DMS 273 treated with DMSO at 0.1 percent for 48 hours (cell line): ENCODE measurements around the gene ABL1.

Source experiments
- DNase-seq: peaks from one replicate; lab custom pipeline; 2025; lab: John Stamatoyannopoulos, UW

Gene ABL1

DNA sequence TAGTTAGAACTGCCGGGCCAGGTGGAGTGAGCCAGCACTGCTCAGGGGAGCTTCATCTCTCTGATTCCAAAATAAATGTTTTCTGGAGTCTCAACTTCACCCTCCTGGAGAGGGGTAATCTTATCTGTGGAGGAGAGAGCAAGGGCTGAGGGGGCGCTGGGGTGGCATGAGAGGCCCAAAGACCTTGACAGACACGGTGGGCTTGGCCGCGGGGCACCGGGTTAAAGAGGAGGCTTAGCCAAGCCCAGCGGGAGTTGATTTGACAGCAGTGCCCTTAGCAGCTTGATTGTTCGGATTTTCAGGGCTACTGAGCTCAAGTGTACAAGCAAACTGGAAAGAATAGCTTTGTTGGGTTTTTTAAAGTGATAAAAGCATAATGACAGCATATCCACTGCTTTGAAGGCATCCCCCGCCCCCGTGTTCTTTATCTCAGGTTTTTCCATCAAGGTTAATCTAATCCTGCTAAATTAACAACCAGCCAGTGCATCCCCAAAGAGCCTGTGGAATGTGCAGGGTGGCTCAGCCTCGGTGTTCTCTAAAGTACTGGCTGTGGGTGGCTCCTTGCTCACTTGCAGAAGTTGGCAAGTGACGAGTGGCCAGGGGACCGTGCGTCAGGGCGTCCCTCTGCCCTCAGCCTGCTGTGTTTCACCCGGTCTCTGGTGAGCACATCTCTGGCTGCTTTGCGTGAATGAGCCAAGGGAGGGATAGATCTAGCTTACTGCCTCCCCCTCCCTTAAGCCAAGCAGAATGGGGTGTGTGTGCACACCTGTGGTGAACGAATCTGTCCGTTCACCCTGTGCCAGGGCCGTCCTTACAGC, 56.0 kb downstream of the ABL1 start:
- no peak for DNase-seq

DNA sequence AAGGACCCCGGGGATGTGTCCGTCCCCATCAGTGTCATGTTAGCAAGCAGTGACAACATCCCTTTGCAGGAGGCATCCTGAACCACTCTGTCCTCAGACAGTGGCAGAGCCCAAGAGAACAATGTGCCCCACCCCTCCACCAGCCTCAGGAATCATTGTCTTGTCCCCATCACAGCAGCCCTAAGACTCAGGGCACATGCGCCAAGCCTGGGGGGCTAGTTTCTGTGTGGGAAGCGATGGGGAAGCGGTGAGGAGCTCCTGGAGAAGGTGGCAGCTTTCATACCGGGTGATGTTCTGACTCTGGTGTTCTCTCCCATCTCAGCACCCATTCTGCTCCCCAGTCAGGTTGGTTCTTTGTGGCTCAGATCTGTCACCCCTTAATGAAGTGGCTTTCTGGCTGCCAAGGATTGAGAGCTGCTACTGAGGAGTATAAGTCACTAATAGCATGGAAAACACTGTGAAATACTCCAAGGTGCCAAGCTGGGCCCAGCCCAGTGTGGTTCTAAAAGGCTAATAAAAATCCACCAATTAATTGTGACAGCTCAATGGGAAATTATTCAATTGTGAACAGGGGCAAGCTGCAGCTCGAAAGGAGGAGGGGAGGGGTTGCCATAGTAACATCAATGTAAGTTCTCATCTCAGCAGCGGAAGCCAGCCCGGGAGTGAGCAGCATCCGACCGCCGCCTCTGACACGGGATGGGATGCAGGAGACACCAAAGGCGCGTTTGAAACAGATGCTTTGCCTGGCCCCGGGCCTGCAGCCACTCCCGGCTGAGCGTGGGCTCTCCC, 56.8 kb downstream of the ABL1 start:
- no peak for DNase-seq

DNA sequence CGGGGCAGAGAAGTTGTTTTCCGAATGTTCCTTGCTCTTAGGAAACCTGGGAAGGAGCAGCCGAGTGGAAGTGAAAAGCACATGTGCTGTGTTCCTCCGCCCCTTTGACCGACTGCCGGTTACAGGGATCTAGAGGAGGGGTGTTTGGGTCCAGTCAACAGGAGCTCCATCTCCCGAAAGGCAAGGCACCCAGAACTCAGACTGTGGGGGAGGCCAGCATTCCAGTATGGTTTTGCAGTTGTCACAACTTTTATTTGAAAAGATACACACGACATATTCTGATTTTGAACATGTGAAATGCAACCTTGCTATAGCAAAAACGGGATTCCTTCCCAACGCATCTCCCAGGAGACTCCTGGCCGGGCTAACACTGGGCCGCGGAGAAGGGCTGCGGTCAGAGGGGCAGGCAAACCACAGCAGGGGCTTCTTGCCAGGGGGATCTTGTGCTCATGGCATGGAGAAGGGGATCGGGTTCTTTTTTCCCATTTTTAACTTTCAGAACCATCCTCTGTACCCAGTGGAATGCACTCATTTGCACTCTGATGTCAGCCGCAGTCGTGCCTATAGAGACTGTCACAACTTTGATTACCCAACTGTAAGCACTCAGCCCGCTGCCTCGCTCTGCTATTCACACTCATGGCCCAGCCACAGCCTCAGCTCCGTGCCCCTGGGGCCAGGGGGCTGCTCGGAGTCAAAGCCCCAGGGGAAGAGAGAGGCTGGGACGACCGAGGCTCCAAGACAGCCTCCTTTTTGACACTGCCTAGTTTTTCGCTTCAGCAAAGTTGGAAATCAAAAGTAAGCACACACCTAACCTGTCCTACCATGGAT, 57.6 kb downstream of the ABL1 start:
- no peak for DNase-seq

DNA sequence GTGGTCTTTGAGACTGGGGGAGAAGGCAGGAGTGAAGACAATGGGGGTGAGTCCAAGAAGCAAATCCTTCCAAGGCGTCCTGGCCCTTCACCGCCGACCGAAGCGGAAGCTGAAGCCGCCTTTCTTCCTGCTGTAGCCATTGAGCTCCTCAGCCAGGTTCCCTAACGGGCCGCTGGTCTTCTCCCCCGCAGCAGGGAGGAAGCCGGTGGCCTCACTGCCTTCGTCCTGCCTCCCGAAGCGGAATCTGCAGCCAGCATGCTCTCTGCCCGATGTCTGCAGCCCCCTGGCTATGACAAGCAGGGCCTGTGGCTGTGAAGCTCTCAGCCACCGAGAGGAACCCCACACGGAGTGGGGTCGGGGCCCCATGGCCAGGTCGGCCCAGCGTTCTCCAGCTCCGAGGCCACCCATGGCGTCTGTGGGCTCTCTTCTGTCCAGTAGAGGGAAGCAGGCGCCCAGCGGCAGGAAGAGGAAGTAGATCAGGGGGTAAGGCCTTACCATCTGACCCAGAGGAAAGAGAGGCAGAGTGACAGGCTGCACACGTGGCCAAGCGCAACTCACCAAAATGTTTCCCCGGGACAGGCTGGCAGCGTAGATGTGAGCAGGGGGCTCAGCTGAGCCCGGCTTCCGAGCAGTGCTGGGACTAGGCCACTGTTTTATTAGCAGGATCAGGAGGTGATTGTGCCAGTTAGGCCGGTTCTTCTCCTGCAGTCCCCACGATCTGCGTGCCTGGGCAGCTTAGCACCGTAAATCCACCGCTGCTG, 58.5 kb downstream of the ABL1 start:
- DNase-seq = no peak

DNA sequence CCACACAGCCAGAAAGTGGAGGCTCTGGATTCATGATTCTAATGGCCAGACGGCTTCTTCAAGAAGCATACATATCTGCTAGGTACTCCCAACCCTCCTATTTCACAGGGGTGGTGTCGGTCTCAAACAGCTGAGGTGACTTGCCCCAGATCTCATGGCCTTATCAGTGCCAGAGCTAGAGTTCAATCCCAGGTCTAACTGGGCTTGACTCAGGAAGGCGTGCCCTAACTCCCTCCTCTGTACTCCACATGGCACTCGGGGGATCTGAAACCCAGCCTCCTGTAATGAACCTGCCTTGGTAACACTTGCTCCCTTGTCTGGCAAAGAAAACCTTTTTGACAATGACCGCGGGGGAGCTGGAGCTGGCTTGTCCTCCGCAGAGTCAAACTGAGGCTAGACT, 59.5 kb downstream of the ABL1 start:
- DNase-seq = no peak

DNA sequence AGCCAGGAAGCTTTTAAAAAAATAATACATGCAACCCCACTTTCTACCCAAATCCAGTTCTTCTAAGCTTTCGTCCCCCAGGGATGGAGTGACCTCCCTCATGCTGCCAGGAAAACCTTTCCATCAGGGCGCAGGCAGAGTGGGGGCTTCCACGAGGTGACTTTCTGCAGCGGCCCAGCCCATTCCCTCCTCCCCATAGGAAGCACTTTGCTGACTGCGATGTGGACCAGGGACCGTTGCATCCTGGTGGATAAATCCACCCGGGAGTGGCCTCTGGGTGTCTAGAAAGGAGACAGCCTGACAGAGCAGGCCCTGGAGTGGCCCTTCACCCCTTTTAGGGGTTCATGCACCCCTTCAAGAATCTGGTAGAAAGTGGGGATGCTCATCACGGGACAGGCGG, 60.0 kb downstream of the ABL1 start:
- DNase-seq = no peak

DNA sequence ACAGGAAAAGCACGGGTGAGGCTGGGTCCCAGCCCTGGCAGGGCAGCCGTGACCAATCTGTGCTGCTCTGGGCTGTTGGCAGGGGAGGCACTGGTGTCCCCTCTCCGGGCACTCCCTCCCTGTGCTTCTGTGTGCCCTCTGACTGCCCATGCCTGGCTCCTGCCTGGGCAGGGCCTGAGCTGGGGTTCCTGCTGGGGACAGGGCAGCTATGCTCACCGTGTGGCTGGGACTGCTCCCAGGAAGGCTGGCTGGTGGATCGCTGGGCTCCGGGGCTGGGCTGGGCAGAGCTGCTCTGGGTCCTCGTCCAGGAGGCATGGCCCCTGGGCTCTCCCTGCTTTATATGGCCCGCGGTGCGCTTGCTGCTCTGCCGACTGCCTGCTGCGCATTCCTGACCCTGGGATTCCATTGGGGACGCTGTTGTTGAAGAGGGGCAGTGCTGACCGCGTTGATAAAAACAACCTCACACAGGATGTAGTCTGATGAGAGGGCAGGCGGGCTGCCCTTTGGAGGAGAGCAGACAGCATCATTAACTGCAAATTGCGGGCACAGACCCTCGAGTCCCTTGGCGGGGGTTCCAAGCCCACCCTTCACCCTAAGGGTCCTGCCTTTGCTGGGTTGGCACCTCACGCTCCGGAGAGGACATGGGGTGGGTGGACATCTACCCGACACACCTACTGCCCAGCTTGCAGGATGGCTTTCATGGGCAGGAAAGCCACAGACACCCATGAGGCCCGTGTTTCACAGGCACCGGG, 60.6 kb downstream of the ABL1 start:
- no peak for DNase-seq

DNA sequence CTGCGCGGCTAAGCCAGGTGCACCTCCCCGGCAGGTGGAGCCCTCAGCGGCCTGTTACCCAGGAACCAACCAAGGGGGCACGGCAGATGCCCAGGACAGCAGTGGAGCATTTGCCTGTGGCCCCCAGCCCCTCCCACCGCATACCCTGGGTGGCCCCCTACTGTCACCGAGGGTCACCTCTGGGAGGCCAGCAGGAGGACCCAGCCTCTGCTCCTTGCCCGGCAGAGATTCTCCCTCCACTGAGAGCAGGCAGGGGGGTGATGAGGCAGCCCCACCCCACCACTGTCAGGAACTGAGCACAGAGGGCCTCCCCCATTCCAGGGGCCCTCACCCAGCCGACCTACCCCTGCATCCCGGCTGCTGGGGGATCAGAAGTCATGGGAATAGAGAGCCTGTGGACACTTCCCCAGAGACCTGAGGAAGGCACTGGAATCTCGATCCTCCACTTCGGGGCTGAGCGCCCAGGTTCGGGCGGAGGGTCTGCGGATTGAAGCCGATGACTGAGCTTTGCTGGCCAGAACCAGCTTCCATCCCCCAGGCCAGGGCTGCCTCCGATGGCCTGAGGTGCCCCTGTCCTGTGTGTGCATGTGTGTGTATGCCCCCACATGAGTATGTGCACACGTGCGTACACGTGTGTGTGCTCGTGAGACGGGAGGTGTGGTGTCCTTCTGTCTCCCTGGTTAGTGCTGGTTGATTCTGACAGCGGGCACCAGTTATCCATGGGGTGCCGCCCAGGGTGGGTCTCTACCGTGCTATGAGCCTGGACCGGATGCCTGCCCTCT, 61.4 kb downstream of the ABL1 start, which contains the start of gene QRFP:
QRFP (minus strand) TSS at position 580 of the 782 bp plus-strand sequence. CDS start 2,974 bp downstream, outside the sequence.
- no peak for DNase-seq

DNA sequence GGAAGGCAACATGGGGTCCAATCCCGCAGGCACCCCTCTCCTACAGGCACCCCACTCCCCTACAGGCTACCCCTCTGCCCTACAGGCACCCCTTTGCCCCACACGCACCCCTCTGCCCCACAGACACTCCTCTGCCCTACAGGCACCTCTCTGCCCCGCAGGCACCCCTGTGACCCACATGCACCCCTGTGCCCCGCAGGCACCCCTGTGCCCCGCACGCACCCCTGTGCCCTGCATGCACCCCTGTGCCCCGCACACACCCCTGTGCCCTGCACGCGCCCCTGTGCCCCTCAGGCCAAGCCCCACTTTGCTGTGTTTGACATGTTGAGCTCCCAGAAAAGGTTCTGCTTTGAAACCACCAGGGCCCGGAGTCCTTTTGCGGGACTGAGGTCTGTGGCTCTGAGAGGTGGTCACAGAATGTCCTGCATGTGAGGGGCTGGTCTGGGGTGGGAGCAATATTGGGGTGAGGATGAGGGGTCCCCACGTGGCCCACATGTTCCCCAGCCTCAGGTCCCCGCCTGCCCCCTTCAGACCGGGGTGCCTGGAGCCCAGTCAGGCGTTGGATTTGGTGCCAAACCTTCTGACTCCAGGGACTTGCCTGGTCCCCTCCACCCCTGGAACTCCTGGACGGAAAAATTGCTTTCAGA, 62.2 kb downstream of the ABL1 start:
- DNase-seq = no peak

DNA sequence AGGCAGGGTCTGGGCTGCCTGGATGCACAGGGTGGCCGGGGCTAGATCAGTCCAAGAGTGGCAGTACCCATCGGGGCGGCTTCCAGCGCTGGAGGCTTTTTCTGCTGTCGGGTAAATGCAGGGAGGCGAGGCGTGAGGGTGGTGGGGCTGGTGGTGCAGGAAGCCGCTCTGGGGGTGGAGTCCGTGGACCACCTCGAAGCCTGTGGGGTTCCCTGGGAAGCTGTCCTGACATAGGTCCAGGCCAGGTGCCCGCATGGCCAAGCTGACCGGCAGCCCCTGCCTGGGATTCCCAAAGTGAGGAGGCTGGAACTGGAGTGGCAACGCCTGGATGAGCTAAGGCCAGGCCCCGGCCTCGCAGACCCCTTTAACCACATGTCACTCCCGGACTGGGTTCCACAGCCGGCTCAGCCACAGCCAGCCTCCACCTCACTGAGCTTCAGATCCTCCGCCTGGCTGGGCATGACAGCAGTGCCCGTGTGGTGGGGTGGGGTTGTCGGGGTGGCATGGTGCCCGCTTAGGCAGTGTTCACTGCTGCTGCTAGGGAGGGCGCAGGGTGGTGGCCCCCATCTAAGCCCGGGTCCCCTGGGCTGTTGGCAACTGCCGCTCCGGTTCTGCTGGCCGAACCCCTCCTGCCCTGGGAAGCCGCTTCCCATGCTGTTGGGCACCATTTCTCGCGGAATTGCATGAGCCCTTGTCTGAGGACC, 62.9 kb downstream of the ABL1 start:
- DNase-seq = no peak

DNA sequence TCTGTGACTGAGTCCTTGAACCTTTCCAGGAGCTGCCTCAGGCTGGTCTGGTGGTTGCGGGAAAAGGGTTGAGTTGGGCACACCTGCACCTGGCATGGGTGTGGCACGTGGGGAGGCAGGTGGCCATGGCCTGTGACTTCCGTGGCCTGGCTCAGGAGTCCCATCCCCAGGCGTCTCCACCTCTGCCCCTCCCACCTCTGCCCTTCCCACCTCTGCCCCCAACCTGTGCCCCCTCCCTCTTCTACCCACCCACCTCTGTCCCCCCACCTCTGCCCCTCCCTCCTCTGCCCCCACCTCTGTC, 63.4 kb downstream of the ABL1 start:
- no peak for DNase-seq

DNA sequence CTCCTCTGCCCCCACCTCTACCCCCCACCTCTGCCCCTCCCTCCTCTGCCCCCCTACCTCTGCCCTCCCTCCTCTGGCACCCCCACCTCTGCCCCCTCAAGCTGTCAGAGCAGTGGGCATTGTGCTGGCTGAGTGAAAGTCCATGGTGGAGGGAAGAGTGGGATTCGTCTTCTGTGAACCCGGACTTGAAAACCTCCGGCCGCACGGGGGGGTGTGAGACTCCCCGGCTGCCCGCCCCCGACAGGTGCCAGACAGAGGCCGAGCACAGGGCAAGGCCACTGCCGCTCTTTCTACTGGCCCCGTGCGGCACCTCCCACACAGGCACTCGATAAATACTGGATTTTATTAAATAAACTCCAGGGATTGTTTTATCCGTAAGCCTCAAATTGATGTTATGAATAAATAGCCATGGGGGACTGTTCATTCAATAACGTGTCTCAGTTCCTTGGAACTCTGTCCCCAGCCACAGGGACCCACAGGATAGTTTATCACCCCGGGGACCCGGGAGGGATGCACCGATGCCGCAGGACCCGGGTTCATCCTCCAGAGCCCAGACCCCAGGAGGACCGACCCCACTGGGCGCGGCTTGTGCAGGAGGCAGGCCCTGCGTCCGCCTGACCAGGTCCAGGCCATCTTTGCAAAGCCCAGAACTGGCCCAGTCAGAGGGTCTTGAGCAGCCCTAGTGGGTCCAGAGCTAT, 64.1 kb downstream of the ABL1 start:
- no peak for DNase-seq

DNA sequence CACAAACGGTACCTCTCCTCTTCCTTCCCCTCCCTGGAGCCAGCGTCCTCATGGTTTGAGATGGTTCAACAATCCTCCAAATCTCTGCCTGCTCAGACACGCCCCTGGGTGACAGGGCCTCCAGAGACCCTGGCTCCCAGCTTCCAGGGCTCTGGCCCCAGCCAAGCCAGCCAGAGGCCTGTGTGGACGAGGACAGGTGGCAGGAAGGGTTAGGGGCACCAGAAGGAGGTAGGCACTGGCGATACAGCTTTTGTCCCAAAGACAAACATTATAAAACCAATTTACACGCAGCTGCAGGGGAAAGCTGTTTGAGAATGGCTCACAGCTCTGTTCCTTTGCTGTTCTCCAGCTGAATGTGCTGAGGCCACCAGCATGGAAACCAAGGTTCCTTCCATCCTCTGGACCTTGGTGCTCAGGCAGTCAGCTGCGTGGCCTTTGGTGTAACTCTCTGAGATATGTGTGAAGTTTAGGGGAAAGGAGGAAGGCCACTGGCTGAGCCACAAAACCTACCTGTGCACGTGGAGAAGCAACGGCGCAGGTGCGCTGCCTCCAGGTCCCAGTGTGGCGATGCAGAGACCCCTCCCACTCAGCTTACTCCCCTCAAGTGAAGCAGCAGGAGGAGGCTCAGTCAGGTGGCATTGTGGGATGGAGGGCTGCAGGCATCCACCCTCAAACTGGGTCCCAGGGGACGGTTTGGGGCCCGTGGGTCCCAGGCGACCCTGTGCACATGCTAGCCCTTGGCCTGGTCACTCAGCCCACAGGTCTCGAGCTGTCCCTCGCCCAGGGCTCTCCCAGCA, 65.8 kb downstream of the ABL1 start:
- DNase-seq = no peak

DNA sequence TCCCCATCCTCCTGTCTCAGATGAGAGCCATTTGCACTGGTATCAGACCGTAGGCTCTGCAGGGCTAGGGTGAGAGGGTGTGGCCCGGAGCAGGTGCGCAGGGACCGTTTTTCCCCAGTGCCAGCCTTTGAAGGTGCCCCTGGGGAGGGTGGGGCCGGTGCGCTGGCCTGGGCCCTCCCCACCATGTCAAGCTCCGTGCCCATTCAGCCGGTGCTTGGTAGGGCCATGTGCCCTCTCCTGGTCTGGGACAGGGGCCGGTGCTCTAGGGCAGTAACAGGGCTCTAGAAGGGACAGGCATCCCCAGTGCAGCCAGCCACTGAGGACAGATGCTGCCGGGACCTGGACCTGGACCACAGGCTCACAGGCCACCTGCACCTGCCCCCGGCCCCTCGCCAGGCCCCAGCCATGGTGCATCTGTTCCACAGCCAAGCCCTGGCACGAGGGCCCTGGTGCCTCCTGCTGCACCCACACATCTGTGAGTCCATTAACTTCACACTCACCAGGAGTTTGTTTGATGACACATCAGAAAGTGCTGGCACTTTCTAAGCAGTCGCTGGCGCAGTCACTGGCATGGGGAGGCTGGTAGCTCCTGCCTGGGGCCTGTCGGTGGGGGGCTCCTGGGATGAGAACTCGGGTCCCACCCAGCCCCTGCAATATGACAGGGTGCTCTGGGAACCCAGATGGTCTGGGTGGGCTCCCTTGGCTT, 66.6 kb downstream of the ABL1 start:
- DNase-seq = no peak

DNA sequence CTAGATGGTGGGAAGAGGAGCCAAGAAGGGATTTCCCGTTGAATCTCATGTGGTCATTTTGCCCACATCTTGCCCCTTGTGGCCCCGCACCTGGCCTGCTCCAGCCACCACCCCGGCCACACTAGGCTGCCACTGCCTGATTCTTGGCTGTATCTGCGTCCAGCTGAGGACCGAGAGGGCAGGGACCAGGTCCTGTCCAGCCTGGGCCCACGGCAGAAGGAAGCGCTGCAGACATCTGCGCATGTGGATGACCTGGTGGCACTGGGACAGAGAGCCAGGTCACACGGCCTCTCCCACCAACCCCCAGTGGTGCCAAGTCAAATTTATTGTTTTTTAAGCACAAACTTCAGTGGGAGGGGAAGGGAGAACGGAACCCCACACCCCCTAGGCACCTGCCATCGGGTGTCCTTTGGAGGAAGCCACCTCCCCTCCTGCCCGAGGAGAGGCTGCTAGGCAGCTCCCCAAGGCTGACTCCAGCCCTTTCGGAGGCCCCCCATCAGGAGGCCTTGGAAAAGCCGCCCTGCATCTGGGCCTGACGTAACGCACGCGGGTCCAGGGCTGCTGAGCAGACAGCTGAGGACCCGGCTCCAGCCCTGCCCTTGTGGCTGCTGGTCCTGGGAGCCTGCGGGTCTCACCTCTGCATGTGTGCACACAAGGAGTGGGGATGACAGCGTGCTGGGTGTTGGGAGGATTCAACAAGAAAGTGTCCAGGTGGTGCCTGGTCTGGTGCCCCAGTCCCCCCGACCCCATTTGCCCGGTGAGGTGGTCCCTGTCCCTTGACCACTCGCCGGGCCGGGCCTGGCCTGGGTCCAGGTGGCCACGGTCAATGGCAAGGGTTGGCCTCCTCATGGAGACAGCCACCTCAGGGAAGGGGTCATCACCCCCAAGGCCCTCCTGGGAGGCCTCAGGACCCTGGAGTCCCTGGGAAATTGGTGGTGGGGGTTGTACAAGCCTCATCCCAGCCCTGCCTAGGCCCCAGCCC, 67.4 kb downstream of the ABL1 start:
- DNase-seq = no peak
